Adipocyte (in vitro differentiated cells): ENCODE measurements around the gene TBC1D10B.
"Not testable (repeated sequence)": the region's sequence is repeated elsewhere in the genome, so short reads cannot be mapped to it uniquely, and the experiment has no call there.

Source experiments
- DNase-seq: peaks from one replicate; pipeline ENCODE4 v3.0.0-alpha.2; 2015; ENCODE audit warnings: low read depth
- H3K27me3 ChIP-seq: replicated peaks from 2 replicates; pipeline ENCODE4 v1.7.0; 2013; ENCODE audit warnings: mild to moderate bottlenecking, low read length, moderate library complexity; ENCODE audit not compliant: control insufficient read depth, insufficient read depth
- H3K36me3 ChIP-seq: 2 replicates; pipeline ENCODE4 v1.7.0; 2013; ENCODE audit warnings: low read length, mild to moderate bottlenecking, moderate library complexity; ENCODE audit not compliant: control insufficient read depth, insufficient read depth, severe bottlenecking
- H3K4me1 ChIP-seq: 2 replicates; pipeline ENCODE4 v1.7.0; 2013; ENCODE audit warnings: mild to moderate bottlenecking, low read length, moderate library complexity; ENCODE audit not compliant: control insufficient read depth, insufficient read depth
- H3K4me3 ChIP-seq: 2 replicates; pipeline ENCODE4 v1.7.0; 2013; ENCODE audit warnings: mild to moderate bottlenecking, low read length, moderate library complexity
- H3K9ac ChIP-seq: 2 replicates; pipeline ENCODE4 v1.7.0; 2013; ENCODE audit warnings: mild to moderate bottlenecking, low read length, moderate library complexity
- H3K9me3 ChIP-seq: 2 replicates; pipeline ENCODE4 v1.7.0; 2013; ENCODE audit warnings: mild to moderate bottlenecking, low read length, moderate library complexity; ENCODE audit not compliant: control insufficient read depth

The TBC1D10B gene

GRCh38 chr16:30407804-30408534 lies 37.7 kb upstream of the TBC1D10B start:
- peaks cover 11% of the 10 kb centered on the region for H3K36me3 ChIP-seq
- no peaks in the 10 kb centered on the region for H3K27me3 ChIP-seq
- DNase-seq, result peak; percentile 70
- no peaks in the 10 kb centered on the region for H3K9me3 ChIP-seq
- peak overlapping the region; percentile 95 for H3K9ac ChIP-seq
- H3K4me3 ChIP-seq, result peak overlapping the region; percentile 88
- peaks cover 23% of the 10 kb centered on the region for H3K4me1 ChIP-seq

- H3K36me3 ChIP-seq, result peaks cover 10% of the 10 kb centered on the region
Observed at GRCh38 chr16:30407102-30407803, 37.0 kb upstream of the TBC1D10B start, which contains the start of gene ZNF771. TSS of gene ZNF771 (plus strand) at chr16:30407606. CDS start at chr16:30408054, 448 bp downstream.

GRCh38 chr16:30406795-30407101 lies 36.5 kb upstream of the TBC1D10B start:
- no peaks in the 10 kb centered on the region for H3K9me3 ChIP-seq
- no peak for DNase-seq
- peak overlapping the region; percentile 95 for H3K9ac ChIP-seq
- no peaks in the 10 kb centered on the region for H3K27me3 ChIP-seq
- peaks cover 23% of the 10 kb centered on the region for H3K4me1 ChIP-seq
- H3K36me3 ChIP-seq, result peaks cover 6% of the 10 kb centered on the region
- peak overlapping the region; percentile 88 for H3K4me3 ChIP-seq

More at GRCh38 chr16:30407102-30407803, 37.0 kb upstream of the TBC1D10B start, which contains the start of gene ZNF771:
- Histone ChIP-seq H3K27me3 (no peaks in the 10 kb centered on the region), H3K9ac (peak within 1 kb of the TSS; percentile 95), H3K9me3 (no peaks in the 10 kb centered on the region), H3K4me3 (peak within 1 kb of the TSS; percentile 88), H3K4me1 (peaks cover 23% of the 10 kb centered on the region)
- DNase-seq, result peak; percentile 97

GRCh38 chr16:30401768-30402425 lies 31.6 kb upstream of the TBC1D10B start:
- Histone ChIP-seq H3K9ac (no peak overlapping the region), H3K36me3 (peaks cover 8% of the 10 kb centered on the region), H3K4me1 (peaks cover 3% of the 10 kb centered on the region), H3K27me3 (no peaks in the 10 kb centered on the region), H3K4me3 (no peak overlapping the region), H3K9me3 (no peaks in the 10 kb centered on the region)
- DNase-seq, result no peak

- Histone ChIP-seq H3K4me3 (peak overlapping the region; percentile 90), H3K36me3 (peaks cover 8% of the 10 kb centered on the region), H3K9ac (peak overlapping the region; percentile 94), H3K9me3 (no peaks in the 10 kb centered on the region), H3K27me3 (no peaks in the 10 kb centered on the region), H3K4me1 (peaks cover 6% of the 10 kb centered on the region)
- no peak for DNase-seq
Observed at GRCh38 chr16:30399435-30400186, 29.3 kb upstream of the TBC1D10B start.

GRCh38 chr16:30398661-30399434 lies 28.6 kb upstream of the TBC1D10B start:
- Histone ChIP-seq H3K4me1 (peaks cover 14% of the 10 kb centered on the region), H3K27me3 (no peaks in the 10 kb centered on the region), H3K36me3 (peaks cover 8% of the 10 kb centered on the region), H3K9me3 (no peaks in the 10 kb centered on the region), H3K4me3 (no peak overlapping the region), H3K9ac (no peak overlapping the region)
- DNase-seq, result no peak

- Histone ChIP-seq H3K27me3 (no peaks in the 10 kb centered on the region), H3K4me3 (no peak overlapping the region), H3K9ac (no peak overlapping the region), H3K4me1 (peaks cover 14% of the 10 kb centered on the region), H3K9me3 (no peaks in the 10 kb centered on the region), H3K36me3 (peaks cover 8% of the 10 kb centered on the region)
- DNase-seq, result no peak
Observed at GRCh38 chr16:30397776-30398660, 27.7 kb upstream of the TBC1D10B start.

- no peak for DNase-seq
- no peaks in the 10 kb centered on the region for H3K9me3 ChIP-seq
- peaks cover 14% of the 10 kb centered on the region for H3K4me1 ChIP-seq
- H3K36me3 ChIP-seq, result peaks cover 8% of the 10 kb centered on the region
- H3K4me3 ChIP-seq, result no peak overlapping the region
- no peaks in the 10 kb centered on the region for H3K27me3 ChIP-seq
- H3K9ac ChIP-seq, result no peak overlapping the region
Observed at GRCh38 chr16:30397056-30397455, 26.8 kb upstream of the TBC1D10B start.

GRCh38 chr16:30396627-30397026 lies 26.3 kb upstream of the TBC1D10B start:
- DNase-seq, H3K4me3 ChIP-seq, H3K9me3 ChIP-seq, H3K27me3 ChIP-seq, H3K36me3 ChIP-seq: not testable (repeated sequence)
- Histone ChIP-seq H3K4me1 (peaks cover 14% of the 10 kb centered on the region), H3K9ac (peak overlapping the region; percentile 84)
